ENCODE data around the gene AKTIP.

DNA sequence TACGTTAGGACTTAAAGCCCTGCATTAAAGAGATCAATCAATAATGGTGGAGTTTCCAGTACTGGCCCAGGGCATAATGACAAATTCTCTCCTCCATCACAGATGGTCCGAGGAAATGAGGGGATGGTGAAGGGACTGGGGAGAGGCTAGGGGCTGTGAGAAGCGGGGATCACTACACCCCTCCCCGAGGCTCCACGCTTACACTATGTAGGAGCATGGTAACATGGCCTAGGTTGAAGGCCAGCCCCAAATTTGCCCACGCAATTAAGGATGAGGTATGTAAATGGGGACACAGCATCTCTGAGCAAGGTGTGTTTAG, 8.0 kb upstream of the AKTIP start:
- TF ChIP-seq, protein P1, sequence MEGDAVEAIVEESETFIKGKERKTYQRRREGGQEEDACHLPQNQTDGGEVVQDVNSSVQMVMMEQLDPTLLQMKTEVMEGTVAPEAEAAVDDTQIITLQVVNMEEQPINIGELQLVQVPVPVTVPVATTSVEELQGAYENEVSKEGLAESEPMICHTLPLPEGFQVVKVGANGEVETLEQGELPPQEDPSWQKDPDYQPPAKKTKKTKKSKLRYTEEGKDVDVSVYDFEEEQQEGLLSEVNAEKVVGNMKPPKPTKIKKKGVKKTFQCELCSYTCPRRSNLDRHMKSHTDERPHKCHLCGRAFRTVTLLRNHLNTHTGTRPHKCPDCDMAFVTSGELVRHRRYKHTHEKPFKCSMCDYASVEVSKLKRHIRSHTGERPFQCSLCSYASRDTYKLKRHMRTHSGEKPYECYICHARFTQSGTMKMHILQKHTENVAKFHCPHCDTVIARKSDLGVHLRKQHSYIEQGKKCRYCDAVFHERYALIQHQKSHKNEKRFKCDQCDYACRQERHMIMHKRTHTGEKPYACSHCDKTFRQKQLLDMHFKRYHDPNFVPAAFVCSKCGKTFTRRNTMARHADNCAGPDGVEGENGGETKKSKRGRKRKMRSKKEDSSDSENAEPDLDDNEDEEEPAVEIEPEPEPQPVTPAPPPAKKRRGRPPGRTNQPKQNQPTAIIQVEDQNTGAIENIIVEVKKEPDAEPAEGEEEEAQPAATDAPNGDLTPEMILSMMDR (IDR thresholded peaks at IDR 0.05), result no peak
- TF ChIP-seq POLR2A (IDR thresholded peaks at IDR 0.05), result no peak
